ENCODE results near the gene HSPA12A.

The HSPA12A gene

DNA sequence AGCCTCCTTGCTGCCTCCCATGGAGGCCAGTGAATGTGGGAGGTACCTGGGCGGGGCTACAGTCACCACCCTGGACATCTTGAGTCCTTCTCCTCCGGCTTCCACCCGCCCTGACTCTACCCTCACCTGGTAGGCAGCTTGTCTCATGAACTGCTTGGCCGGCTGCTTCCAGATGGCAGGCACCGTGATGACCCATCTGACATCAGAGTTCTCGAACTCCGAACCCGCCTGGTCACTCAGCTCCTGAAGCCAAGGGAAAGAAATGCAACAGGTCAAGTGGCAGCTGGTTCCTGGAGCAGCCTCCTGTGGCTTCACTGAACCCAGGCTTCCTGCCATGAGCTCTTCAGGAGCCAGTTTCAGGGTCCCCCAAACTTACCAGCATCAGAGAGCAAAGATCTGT is 50.1 kb downstream of the HSPA12A start:
- H3K4me1 ChIP-seq (ENCODE audit: control insufficient read depth, low read depth, low read length) = peaks cover 9% of the 10 kb centered on the region
- H3K36me3 ChIP-seq (ENCODE audit: control insufficient read depth, insufficient read depth, low read length) = no peaks in the 10 kb centered on the region
- no peak overlapping the region for H3K4me2 ChIP-seq (ENCODE audit: low read length)
- H3K4me3 ChIP-seq (ENCODE audit: low read length) = no peak overlapping the region
- no peak overlapping the region for H4K5ac ChIP-seq (ENCODE audit: low read length)
- H2AK5ac ChIP-seq (ENCODE audit: low read length) = no peak overlapping the region
- no peak overlapping the region for H3K23ac ChIP-seq (ENCODE audit: low read length)
- no peaks in the 10 kb centered on the region for H3K27me3 ChIP-seq (ENCODE audit: insufficient read depth, low read length, poor library complexity)
- no peak overlapping the region for H2BK120ac ChIP-seq (ENCODE audit: low read depth, low read length)
- H3K27ac ChIP-seq (ENCODE audit: low read depth, low read length) = no peak overlapping the region
- H2BK5ac ChIP-seq (ENCODE audit: low read length) = no peak overlapping the region
- H3K79me2 ChIP-seq (ENCODE audit: control insufficient read depth, insufficient read depth, low read length) = no peaks in the 10 kb centered on the region
- no peak for DNase-seq
- no CpG with 5 or more reads among the region's 8 CpGs for WGBS (ENCODE audit: extremely low coverage, insufficient coverage, low lambda C conversion rate)
- H3K18ac ChIP-seq (ENCODE audit: low read length) = no peak overlapping the region
- no peak overlapping the region for H3K4ac ChIP-seq (ENCODE audit: low read depth, low read length)
- H3K56ac ChIP-seq (ENCODE audit: low read length) = no peak overlapping the region
- H2BK15ac ChIP-seq (replicated peaks; ENCODE audit: low read depth) = no peak overlapping the region
- no peak overlapping the region for H4K8ac ChIP-seq (ENCODE audit: low read depth, low read length)
- no peak overlapping the region for H3K9ac ChIP-seq (ENCODE audit: low read length)
- H3K79me1 ChIP-seq (ENCODE audit: low read length) = no peaks in the 10 kb centered on the region

DNA sequence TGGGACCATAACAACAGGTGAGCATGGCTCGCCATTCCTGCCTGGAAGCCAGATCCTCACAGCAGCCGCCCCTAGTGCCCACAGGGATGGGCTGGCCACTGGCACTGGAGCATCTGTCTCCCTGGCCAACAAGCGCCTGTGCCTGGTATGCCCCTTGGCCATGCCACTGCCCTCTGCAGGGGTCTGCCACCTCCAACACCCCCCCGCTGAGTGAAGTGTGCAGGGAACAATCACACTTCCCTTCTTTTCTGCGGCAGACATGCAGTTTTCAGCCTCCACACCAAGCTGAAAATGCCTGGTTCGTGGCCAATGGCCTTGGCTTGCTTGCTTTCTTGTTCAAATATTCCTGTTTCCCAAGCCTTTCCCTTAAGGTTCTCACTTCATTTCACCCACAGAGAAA is 50.7 kb downstream of the HSPA12A start:
- WGBS (ENCODE audit: extremely low coverage, insufficient coverage, low lambda C conversion rate) = no CpG with 5 or more reads among the region's 6 CpGs
- H4K8ac ChIP-seq (ENCODE audit: low read depth, low read length) = no peak overlapping the region

DNA sequence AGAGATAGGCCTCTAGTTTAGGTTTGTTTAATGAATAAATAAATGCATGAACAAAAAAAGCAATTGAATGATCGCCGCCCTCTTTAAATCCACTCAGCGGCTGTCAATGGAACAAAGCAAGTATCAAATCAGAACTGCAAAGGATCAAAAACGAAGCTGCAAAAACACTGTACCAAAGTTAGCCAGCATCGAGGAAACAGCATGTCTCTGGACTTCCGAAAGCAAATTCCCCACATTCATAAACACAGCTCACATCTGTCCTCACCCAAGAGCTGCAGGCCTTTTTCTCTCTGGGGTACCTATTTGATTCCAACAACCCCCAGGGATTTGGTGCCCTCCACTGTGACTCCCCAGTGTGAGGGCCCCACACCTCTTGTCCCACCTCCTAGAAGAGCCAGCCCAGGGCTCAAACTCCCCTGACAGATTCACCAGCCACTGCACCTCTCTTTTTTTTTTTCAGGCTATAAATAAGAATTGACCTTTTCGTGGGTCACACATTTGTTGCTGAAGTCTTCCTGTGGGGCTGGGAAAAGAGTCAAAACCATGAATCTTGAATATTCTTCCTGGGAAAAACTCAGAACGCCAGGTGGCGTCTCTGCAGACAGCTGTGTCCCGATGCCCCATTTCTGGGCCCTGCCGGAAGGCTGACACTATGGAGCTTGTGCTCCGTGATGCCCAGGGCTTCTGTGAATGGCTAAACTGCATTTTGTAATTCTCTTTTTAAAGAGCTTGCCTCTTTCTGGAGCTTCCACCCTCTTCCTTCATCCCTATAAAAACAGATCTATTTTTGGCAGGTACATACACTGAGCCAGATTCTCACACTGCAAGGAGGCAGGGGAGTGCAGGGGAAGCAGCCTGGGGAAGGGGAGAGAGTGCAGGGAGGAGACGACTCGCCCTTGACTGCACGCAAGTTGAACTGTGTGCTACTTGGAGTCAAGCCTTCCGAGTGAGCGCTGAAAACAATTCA is 51.7 kb downstream of the HSPA12A start:
- Histone ChIP-seq H3K36me3 (ENCODE audit: control insufficient read depth, insufficient read depth, low read length) (no peaks in the 10 kb centered on the region), H3K4me2 (ENCODE audit: low read length) (peak overlapping the region; percentile 16), H3K18ac (ENCODE audit: low read length) (no peak overlapping the region), H3K79me2 (ENCODE audit: control insufficient read depth, insufficient read depth, low read length) (no peaks in the 10 kb centered on the region), H2BK5ac (ENCODE audit: low read length) (no peak overlapping the region), H3K56ac (ENCODE audit: low read length) (peak overlapping the region; percentile 26), H3K4ac (ENCODE audit: low read depth, low read length) (no peak overlapping the region), H4K5ac (ENCODE audit: low read length) (no peak overlapping the region), H3K27me3 (ENCODE audit: insufficient read depth, low read length, poor library complexity) (no peaks in the 10 kb centered on the region), H2AK5ac (ENCODE audit: low read length) (no peak overlapping the region), H3K4me3 (ENCODE audit: low read length) (no peak overlapping the region), H3K23ac (ENCODE audit: low read length) (no peak overlapping the region), H2BK120ac (ENCODE audit: low read depth, low read length) (no peak overlapping the region), H3K9ac (ENCODE audit: low read length) (peak overlapping the region; percentile 4), H2BK15ac (replicated peaks; ENCODE audit: low read depth) (no peak overlapping the region), H4K8ac (ENCODE audit: low read depth, low read length) (no peak overlapping the region), H3K4me1 (ENCODE audit: control insufficient read depth, low read depth, low read length) (peaks cover 9% of the 10 kb centered on the region), H3K79me1 (ENCODE audit: low read length) (no peaks in the 10 kb centered on the region), H3K27ac (ENCODE audit: low read depth, low read length) (no peak overlapping the region)
- peak; percentile 70 for DNase-seq
- no CpG with 5 or more reads among the region's 17 CpGs for WGBS (ENCODE audit: extremely low coverage, insufficient coverage, low lambda C conversion rate)

More for the DNA sequence above, 50.7 kb downstream of the HSPA12A start:
- no peak overlapping the region for H3K4ac ChIP-seq (ENCODE audit: low read depth, low read length)
- no peak overlapping the region for H2BK120ac ChIP-seq (ENCODE audit: low read depth, low read length)
- no peak overlapping the region for H2AK5ac ChIP-seq (ENCODE audit: low read length)
- no peak overlapping the region for H3K23ac ChIP-seq (ENCODE audit: low read length)
- H3K79me2 ChIP-seq (ENCODE audit: control insufficient read depth, insufficient read depth, low read length) = no peaks in the 10 kb centered on the region
- no peak overlapping the region for H4K5ac ChIP-seq (ENCODE audit: low read length)
- H3K9ac ChIP-seq (ENCODE audit: low read length) = no peak overlapping the region
- no peak overlapping the region for H3K18ac ChIP-seq (ENCODE audit: low read length)
- peaks cover 9% of the 10 kb centered on the region for H3K4me1 ChIP-seq (ENCODE audit: control insufficient read depth, low read depth, low read length)
- no peak overlapping the region for H3K56ac ChIP-seq (ENCODE audit: low read length)
- H3K36me3 ChIP-seq (ENCODE audit: control insufficient read depth, insufficient read depth, low read length) = no peaks in the 10 kb centered on the region
- H3K4me2 ChIP-seq (ENCODE audit: low read length) = no peak overlapping the region
- H3K27me3 ChIP-seq (ENCODE audit: insufficient read depth, low read length, poor library complexity) = no peaks in the 10 kb centered on the region
- H3K4me3 ChIP-seq (ENCODE audit: low read length) = no peak overlapping the region
- no peak overlapping the region for H2BK5ac ChIP-seq (ENCODE audit: low read length)
- H3K27ac ChIP-seq (ENCODE audit: low read depth, low read length) = no peak overlapping the region
- H3K79me1 ChIP-seq (ENCODE audit: low read length) = no peaks in the 10 kb centered on the region
- no peak for DNase-seq
- H2BK15ac ChIP-seq (replicated peaks; ENCODE audit: low read depth) = no peak overlapping the region

DNA sequence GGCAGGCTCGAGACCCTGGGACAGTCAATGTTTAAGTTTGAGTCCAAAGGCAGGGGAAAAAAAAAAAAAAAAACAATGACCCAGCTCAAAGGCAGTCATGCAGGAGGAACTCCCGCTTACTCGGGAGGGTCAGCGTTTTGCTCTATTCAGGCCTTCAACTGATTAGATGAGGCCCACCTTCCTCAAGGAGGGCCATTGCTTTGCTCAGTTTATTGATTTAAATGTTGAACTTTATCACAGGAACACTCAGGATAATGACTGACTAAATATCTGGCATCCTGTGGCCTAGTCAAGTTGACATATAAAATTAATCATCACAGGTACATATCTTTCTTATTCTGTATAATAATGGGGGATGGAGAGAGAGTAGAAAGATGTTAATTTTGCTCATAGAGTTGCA is 52.6 kb downstream of the HSPA12A start:
- no peak overlapping the region for H2AK5ac ChIP-seq (ENCODE audit: low read length)
- H3K4ac ChIP-seq (ENCODE audit: low read depth, low read length) = no peak overlapping the region
- H4K8ac ChIP-seq (ENCODE audit: low read depth, low read length) = no peak overlapping the region
- no peak overlapping the region for H3K56ac ChIP-seq (ENCODE audit: low read length)
- H3K23ac ChIP-seq (ENCODE audit: low read length) = no peak overlapping the region
- WGBS (ENCODE audit: extremely low coverage, insufficient coverage, low lambda C conversion rate) = no CpG with 5 or more reads among the region's 4 CpGs
- no peak overlapping the region for H3K4me3 ChIP-seq (ENCODE audit: low read length)
- no peak overlapping the region for H4K5ac ChIP-seq (ENCODE audit: low read length)
- no peaks in the 10 kb centered on the region for H3K27me3 ChIP-seq (ENCODE audit: insufficient read depth, low read length, poor library complexity)
- H2BK120ac ChIP-seq (ENCODE audit: low read depth, low read length) = no peak overlapping the region
- no peak overlapping the region for H3K27ac ChIP-seq (ENCODE audit: low read depth, low read length)
- H3K79me2 ChIP-seq (ENCODE audit: control insufficient read depth, insufficient read depth, low read length) = no peaks in the 10 kb centered on the region
- DNase-seq = no peak
- no peak overlapping the region for H3K9ac ChIP-seq (ENCODE audit: low read length)
- no peak overlapping the region for H2BK15ac ChIP-seq (replicated peaks; ENCODE audit: low read depth)
- H3K4me1 ChIP-seq (ENCODE audit: control insufficient read depth, low read depth, low read length) = peaks cover 9% of the 10 kb centered on the region
- no peaks in the 10 kb centered on the region for H3K36me3 ChIP-seq (ENCODE audit: control insufficient read depth, insufficient read depth, low read length)
- H3K4me2 ChIP-seq (ENCODE audit: low read length) = no peak overlapping the region
- no peaks in the 10 kb centered on the region for H3K79me1 ChIP-seq (ENCODE audit: low read length)
- no peak overlapping the region for H2BK5ac ChIP-seq (ENCODE audit: low read length)
- H3K18ac ChIP-seq (ENCODE audit: low read length) = no peak overlapping the region

DNA sequence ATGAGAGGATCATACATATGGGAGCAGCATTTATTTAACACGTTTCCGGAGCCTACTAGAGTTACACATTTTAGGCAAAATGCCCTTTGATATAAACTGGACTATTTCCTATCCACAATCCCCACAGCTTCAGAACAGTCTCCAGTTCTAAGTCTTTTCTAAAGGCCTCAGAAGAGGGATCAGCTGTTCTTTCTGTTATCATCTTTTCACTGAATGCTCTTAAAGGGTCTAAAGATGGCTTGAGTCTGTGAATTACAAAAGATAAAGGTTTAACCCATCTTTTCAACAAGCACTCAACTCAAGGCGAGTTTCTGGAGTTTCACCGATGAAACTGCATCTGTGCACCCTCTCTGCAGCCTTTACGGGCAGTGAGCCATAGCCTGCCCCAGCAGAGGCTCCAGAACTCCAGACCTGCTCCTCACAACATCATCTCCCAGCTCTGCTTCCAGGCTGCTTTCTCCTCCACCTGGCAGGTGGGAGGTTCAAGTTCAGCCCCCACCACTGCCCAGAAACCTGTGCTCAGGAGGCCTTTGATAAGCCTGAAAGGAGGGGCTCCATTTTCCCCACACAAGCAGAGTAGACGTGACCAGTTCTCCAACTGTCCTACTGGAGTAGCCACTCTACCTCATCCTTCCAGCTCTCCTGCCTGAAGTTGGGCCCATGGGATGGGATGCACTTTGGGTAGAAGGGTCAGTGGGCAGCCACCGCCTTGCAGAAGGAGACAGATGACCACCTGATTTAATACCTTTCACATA is 53.4 kb downstream of the HSPA12A start:
- Histone ChIP-seq H2BK5ac (ENCODE audit: low read length) (no peak overlapping the region), H3K4me1 (ENCODE audit: control insufficient read depth, low read depth, low read length) (peaks cover 6% of the 10 kb centered on the region), H3K4ac (ENCODE audit: low read depth, low read length) (no peak overlapping the region), H4K5ac (ENCODE audit: low read length) (no peak overlapping the region), H3K27ac (ENCODE audit: low read depth, low read length) (no peak overlapping the region), H3K79me2 (ENCODE audit: control insufficient read depth, insufficient read depth, low read length) (no peaks in the 10 kb centered on the region), H2BK15ac (replicated peaks; ENCODE audit: low read depth) (no peak overlapping the region), H3K18ac (ENCODE audit: low read length) (no peak overlapping the region), H3K4me3 (ENCODE audit: low read length) (no peak overlapping the region), H3K36me3 (ENCODE audit: control insufficient read depth, insufficient read depth, low read length) (no peaks in the 10 kb centered on the region), H3K56ac (ENCODE audit: low read length) (peak overlapping the region; percentile 65), H3K23ac (ENCODE audit: low read length) (no peak overlapping the region), H2AK5ac (ENCODE audit: low read length) (no peak overlapping the region), H3K9ac (ENCODE audit: low read length) (peak overlapping the region; percentile 23), H3K4me2 (ENCODE audit: low read length) (no peak overlapping the region), H4K8ac (ENCODE audit: low read depth, low read length) (no peak overlapping the region), H2BK120ac (ENCODE audit: low read depth, low read length) (no peak overlapping the region), H3K27me3 (ENCODE audit: insufficient read depth, low read length, poor library complexity) (no peaks in the 10 kb centered on the region), H3K79me1 (ENCODE audit: low read length) (no peaks in the 10 kb centered on the region)
- DNase-seq = no peak
- WGBS (ENCODE audit: extremely low coverage, insufficient coverage, low lambda C conversion rate) = no CpG with 5 or more reads among the region's 7 CpGs

All from mesendoderm (in vitro differentiated cells).